ENCODE results near the gene NEU1. TPM values are rescaled to one million over a fixed set of nuclear protein-coding genes. Genes with fewer than 3 reads are reported as not detected.
"Not testable (repeated sequence)": the region's sequence is repeated elsewhere in the genome, so short reads cannot be mapped to it uniquely, and the experiment has no call there.

Gene NEU1
- total RNA-seq, 4 donors from 2014 or later, result 54.4 to 98.1 (median 65.9) TPM

DNA sequence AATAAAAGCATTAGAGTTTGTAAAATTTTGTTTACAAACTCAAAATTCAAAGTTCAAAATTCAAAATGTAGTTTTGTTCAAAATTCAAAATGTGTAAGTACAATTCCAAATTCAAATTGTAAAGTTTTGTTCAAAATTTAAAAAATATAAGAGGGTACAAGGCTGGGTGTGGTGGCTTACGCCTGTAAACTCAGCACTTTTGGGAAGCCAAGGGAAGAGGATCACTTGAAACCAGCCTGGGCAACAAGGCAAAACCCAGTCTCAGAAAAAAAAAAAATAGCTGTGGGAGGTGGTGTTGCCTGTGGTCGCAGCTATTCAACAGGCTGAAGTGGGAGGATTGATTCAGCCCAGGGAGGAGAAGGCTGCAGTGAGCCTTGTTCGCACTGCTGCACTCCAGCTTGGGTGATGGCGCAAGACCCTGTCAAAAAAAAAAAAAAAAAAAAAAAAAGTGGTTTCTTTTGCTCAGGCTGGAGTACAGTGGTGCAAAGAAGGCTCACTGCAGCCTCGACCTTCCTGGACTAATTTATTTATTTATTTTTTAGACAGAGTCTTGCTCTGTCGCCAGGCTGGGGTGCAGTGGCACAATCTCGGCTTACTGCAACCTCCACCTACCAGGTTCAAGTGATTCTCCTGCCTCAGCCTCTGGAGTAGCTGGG is 44.7 kb upstream of the NEU1 start:
- no peak overlapping the region for H3K4me3 ChIP-seq (replicated peaks in 1 of 3)
- no peaks in the 10 kb centered on the region for H3K36me3 ChIP-seq
- TF ChIP-seq, protein P1, sequence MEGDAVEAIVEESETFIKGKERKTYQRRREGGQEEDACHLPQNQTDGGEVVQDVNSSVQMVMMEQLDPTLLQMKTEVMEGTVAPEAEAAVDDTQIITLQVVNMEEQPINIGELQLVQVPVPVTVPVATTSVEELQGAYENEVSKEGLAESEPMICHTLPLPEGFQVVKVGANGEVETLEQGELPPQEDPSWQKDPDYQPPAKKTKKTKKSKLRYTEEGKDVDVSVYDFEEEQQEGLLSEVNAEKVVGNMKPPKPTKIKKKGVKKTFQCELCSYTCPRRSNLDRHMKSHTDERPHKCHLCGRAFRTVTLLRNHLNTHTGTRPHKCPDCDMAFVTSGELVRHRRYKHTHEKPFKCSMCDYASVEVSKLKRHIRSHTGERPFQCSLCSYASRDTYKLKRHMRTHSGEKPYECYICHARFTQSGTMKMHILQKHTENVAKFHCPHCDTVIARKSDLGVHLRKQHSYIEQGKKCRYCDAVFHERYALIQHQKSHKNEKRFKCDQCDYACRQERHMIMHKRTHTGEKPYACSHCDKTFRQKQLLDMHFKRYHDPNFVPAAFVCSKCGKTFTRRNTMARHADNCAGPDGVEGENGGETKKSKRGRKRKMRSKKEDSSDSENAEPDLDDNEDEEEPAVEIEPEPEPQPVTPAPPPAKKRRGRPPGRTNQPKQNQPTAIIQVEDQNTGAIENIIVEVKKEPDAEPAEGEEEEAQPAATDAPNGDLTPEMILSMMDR (IDR thresholded peaks at IDR 0.05), result no peak
- TF ChIP-seq POLR2A (IDR thresholded peaks at IDR 0.05), result no peak
- H3K27me3 ChIP-seq, result no peaks in the 10 kb centered on the region
- H3K9me3 ChIP-seq, result no peaks in the 10 kb centered on the region
- WGBS, 2 donors, result 24 to 34% methylated on average over 7 of the region's 7 CpGs
- H3K4me1 ChIP-seq, result peaks cover 0 to 13% of the 10 kb centered on the region in 2 donors
- no peak overlapping the region for H3K27ac ChIP-seq
- intact Hi-C loops (cut with DNase I), result no loop called here
- DNase-seq, result peak; percentile 58 to 63

DNA sequence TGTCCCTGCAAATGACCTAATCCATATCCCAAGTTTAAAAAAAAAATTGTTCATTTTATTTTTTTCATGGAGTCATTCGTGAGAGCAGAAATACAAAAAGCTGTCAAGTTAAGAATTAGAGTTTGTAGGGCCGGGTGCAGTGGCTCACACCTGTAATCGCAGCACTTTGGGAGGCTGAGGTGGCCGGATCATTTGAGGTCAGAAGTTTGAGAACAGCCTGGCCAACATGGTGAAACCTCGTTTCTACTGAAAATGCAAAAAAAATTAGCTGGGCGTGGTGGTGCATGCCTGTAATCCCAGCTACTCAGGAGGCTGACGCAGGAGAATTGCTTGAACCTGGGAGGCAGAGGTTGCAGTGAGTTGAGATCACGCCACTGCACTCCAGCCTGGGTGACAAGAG is 44.1 kb upstream of the NEU1 start:
- H3K27ac ChIP-seq; H3K36me3 ChIP-seq; intact Hi-C loops (cut with DNase I); H3K4me3 ChIP-seq (replicated peaks in 1 of 3); H3K27me3 ChIP-seq; DNase-seq; H3K9me3 ChIP-seq: not testable (repeated sequence)
- 73 to 74% methylated on average over 8 of the region's 8 CpGs for WGBS, 2 donors
- peaks cover 0 to 13% of the 10 kb centered on the region in 2 donors for H3K4me1 ChIP-seq

GRCh38 chr6:31906122-31906521 is 43.5 kb upstream of the NEU1 start:
- intact Hi-C loops (cut with DNase I), result no loop called here
- WGBS, 2 donors, result 18 to 24% methylated on average over 4 of the region's 4 CpGs

GRCh38 chr6:31905041-31905440 is 42.4 kb upstream of the NEU1 start:
- no peak overlapping the region for H3K27ac ChIP-seq
- H3K27me3 ChIP-seq, result no peaks in the 10 kb centered on the region
- DNase-seq, result no peak
- WGBS, 2 donors, result 100% methylated on average over 1 of the region's 1 CpG
- H3K4me1 ChIP-seq, result peaks cover 6 to 13% of the 10 kb centered on the region in 2 donors
- intact Hi-C loops (cut with DNase I), result no loop called here
- TF ChIP-seq POLR2A (IDR thresholded peaks at IDR 0.05), result no peak
- TF ChIP-seq, protein P1 (IDR thresholded peaks at IDR 0.05), result no peak
- no peak overlapping the region for H3K4me3 ChIP-seq (replicated peaks in 1 of 3)
- no peaks in the 10 kb centered on the region for H3K9me3 ChIP-seq
- no peaks in the 10 kb centered on the region for H3K36me3 ChIP-seq

More at GRCh38 chr6:31906122-31906521, 43.5 kb upstream of the NEU1 start:
- Histone ChIP-seq H3K27ac (no peak overlapping the region), H3K4me1 (peaks cover 2 to 13% of the 10 kb centered on the region in 2 donors), H3K36me3 (no peaks in the 10 kb centered on the region), H3K27me3 (no peaks in the 10 kb centered on the region), H3K9me3 (no peaks in the 10 kb centered on the region), H3K4me3 (replicated peaks in 1 of 3) (no peak overlapping the region)
- no peak for DNase-seq
- TF ChIP-seq POLR2A (IDR thresholded peaks at IDR 0.05), result no peak
- TF ChIP-seq, protein P1 (IDR thresholded peaks at IDR 0.05), result no peak

GRCh38 chr6:31903957-31904356 is 41.3 kb upstream of the NEU1 start:
- Histone ChIP-seq H3K27ac (peak overlapping the region in 1 of 3 donors; percentile 16), H3K27me3 (no peaks in the 10 kb centered on the region), H3K36me3 (no peaks in the 10 kb centered on the region), H3K4me3 (replicated peaks in 1 of 3) (no peak overlapping the region), H3K4me1 (peaks cover 10 to 17% of the 10 kb centered on the region in 2 donors), H3K9me3 (no peaks in the 10 kb centered on the region)
- intact Hi-C loops (cut with DNase I), result no loop called here
- DNase-seq, result no peak
- WGBS, 2 donors, result 75 to 87% methylated on average over 3 of the region's 3 CpGs
- TF ChIP-seq, protein P1 (IDR thresholded peaks at IDR 0.05), result no peak
- TF ChIP-seq POLR2A (IDR thresholded peaks at IDR 0.05), result no peak

All from thyroid gland (tissue), 4 donors.